Measurements from ENCODE around the gene NAP1L3.
A peak's percentile ranks its signal among the peaks of the same experiment; 100 is the strongest.

NAP1L3 gene

GRCh38 chrX:93673056-93673868 is at the start of gene NAP1L3:
Gene NAP1L3 (minus strand): TSS chrX:93673578. CDS start chrX:93673304, 274 bp downstream.
- peak; percentile 14 to 27 for DNase-seq (ENCODE audit: low read depth in 2 of 2)

- DNase-seq (ENCODE audit: low read depth in 2 of 2) = no peak
Measured at GRCh38 chrX:93711076-93711475, 37.7 kb upstream of the NAP1L3 start.

- DNase-seq (ENCODE audit: low read depth in 2 of 2) = no peak
Measured at GRCh38 chrX:93703701-93704100, 30.3 kb upstream of the NAP1L3 start.

GRCh38 chrX:93695981-93696380 is 22.6 kb upstream of the NAP1L3 start:
- DNase-seq (ENCODE audit: low read depth in 2 of 2) = no peak

GRCh38 chrX:93673869-93674271 is 492 bp upstream of the NAP1L3 start, which contains the start of gene FAM133A:
Gene FAM133A (plus strand): TSS chrX:93674206. CDS start chrX:93709420, 35,214 bp downstream.
- DNase-seq (ENCODE audit: low read depth in 2 of 2) = no peak

GRCh38 chrX:93660575-93660974 is 12.8 kb downstream of the NAP1L3 start:
- no peak for DNase-seq (ENCODE audit: low read depth in 2 of 2)

- no peak for DNase-seq (ENCODE audit: low read depth in 2 of 2)
Measured at GRCh38 chrX:93649381-93649780, 24.0 kb downstream of the NAP1L3 start.

GRCh38 chrX:93637591-93637990 is 35.8 kb downstream of the NAP1L3 start:
- DNase-seq (ENCODE audit: low read depth in 2 of 2) = no peak

All from stimulated activated CD8-positive, alpha-beta memory T cell treated with anti-CD3 and anti-CD28 coated beads, Interleukin-2, amount 100 ng/mL, for 1 hour (primary cell).